H1 (cell line): ENCODE results near the gene U2AF1L4. TPM values are rescaled to one million over a fixed set of nuclear protein-coding genes. Genes with fewer than 3 reads are reported as not detected.

Source experiments
- CTCF ChIA-PET: fragments of 300-600 bp; sonication (Branson Sonifier 250); formaldehyde crosslinking; loops from one replicate; lab custom pipeline; 2021; ENCODE audit not compliant: partially characterized antibody; lab: Charles Lee
- POLR2A ChIA-PET: fragments of 300-600 bp; sonication (Branson Sonifier 250); formaldehyde crosslinking; loops from one replicate; lab custom pipeline; 2021; ENCODE audit warnings: inconsistent platforms; ENCODE audit not compliant: partially characterized antibody; lab: Charles Lee
- DNase-seq, 2 experiments: peaks; one replicate each; pipeline versions ENCODE4 v3.0.0 to v3.0.0-alpha.2; 2010 to 2022; ENCODE audit warnings: low spot score in 2 of 2, low read depth in 1 of 2, mixed read lengths in 1 of 2
- FAIRE-seq: peaks from 2 replicates; lab custom pipeline; 2011; peaks lifted over from hg19 to GRCh38; lab: Jason Lieb, UNC
- H2AFZ ChIP-seq: 2 replicates; pipeline ENCODE4 v1.8.1; 2012; ENCODE audit warnings: low read length, inconsistent platforms
- H2AK5ac ChIP-seq: 2 replicates; pipeline ENCODE4 v1.6.1; 2013; ENCODE audit warnings: low read depth, low read length
- H2BK120ac ChIP-seq: replicated peaks from 2 replicates; pipeline ENCODE3; 2013; ENCODE audit warnings: low read depth, low read length, inconsistent platforms
- H2BK12ac ChIP-seq: 2 replicates; pipeline ENCODE4 v1.6.1; 2013; ENCODE audit warnings: low read depth, low read length
- H2BK15ac ChIP-seq: 2 replicates; pipeline ENCODE4 v1.6.1; 2013; ENCODE audit warnings: low read length
- H2BK20ac ChIP-seq: 2 replicates; pipeline ENCODE4 v1.6.1; 2013; ENCODE audit warnings: low read length
- H2BK5ac ChIP-seq: 2 replicates; pipeline ENCODE4 v1.6.1; 2013; ENCODE audit warnings: low read depth, low read length
- H3K14ac ChIP-seq: 2 replicates; pipeline ENCODE4 v1.6.1; 2013; ENCODE audit warnings: inconsistent platforms; ENCODE audit not compliant: insufficient read length
- H3K18ac ChIP-seq: 2 replicates; pipeline ENCODE4 v1.6.1; 2013; ENCODE audit warnings: low read length; ENCODE audit errors: extremely low read depth
- H3K23ac ChIP-seq: 2 replicates; pipeline ENCODE4 v1.6.1; 2013; ENCODE audit warnings: inconsistent platforms; ENCODE audit not compliant: insufficient read length
- H3K23me2 ChIP-seq: 2 replicates; pipeline ENCODE4 v1.6.1; 2013; ENCODE audit warnings: low read depth, low read length
- H3K27ac ChIP-seq: 2 replicates; pipeline ENCODE4 v1.6.1; 2011; ENCODE audit warnings: low read depth, low read length, inconsistent platforms
- H3K27me3 ChIP-seq, 4 experiments: replicated peaks in 1 of 4; 1 replicate in 1 of 4; 2 replicates in 3 of 4; pipeline versions ENCODE4 v1.6.1 to v1.8.1; 2011 to 2013; ENCODE audit warnings: low read length in 3 of 4, mild to moderate bottlenecking in 3 of 4, inconsistent platforms in 2 of 4, mixed read lengths in 2 of 4, moderate library complexity in 1 of 4; ENCODE audit not compliant: control insufficient read depth in 3 of 4, insufficient read depth in 3 of 4; ENCODE audit errors: extremely low read depth in 1 of 4
- H3K36me3 ChIP-seq, 4 experiments: 2 replicates each; pipeline versions ENCODE4 v1.6.1 to v1.8.1; 2011 to 2013; ENCODE audit warnings: mild to moderate bottlenecking in 4 of 4, low read length in 3 of 4, moderate library complexity in 2 of 4, control low read depth in 1 of 4, inconsistent platforms in 1 of 4; ENCODE audit not compliant: insufficient read depth in 4 of 4, control insufficient read depth in 2 of 4
- H3K4ac ChIP-seq: replicated peaks from 2 replicates; pipeline ENCODE3; 2013; ENCODE audit warnings: low read length, low read depth, mixed read lengths, inconsistent platforms; ENCODE audit not compliant: insufficient read length
- H3K4me1 ChIP-seq, 4 experiments: replicated peaks in 1 of 4; 1 replicate in 1 of 4; 2 replicates in 3 of 4; pipeline versions ENCODE4 v1.6.1 to v1.8.1; 2011 to 2013; ENCODE audit warnings: low read length in 3 of 4, inconsistent platforms in 2 of 4, mixed read lengths in 1 of 4; ENCODE audit not compliant: insufficient read depth in 4 of 4, control insufficient read depth in 3 of 4
- H3K4me2 ChIP-seq, 2 experiments: 2 replicates each; pipeline versions ENCODE4 v1.6.1 to v1.8.1; 2011 to 2013; ENCODE audit warnings: low read depth in 2 of 2, low read length in 2 of 2, control low read depth in 1 of 2, inconsistent platforms in 1 of 2, mild to moderate bottlenecking in 1 of 2; ENCODE audit not compliant: insufficient read depth in 1 of 2
- H3K4me3 ChIP-seq, 4 experiments: fragments of 200-600, 300-600 bp in 1 of 4; sonication (generic), shearing (Covaris generic), sonication (Bioruptor Twin) in 1 of 4; 2 replicates each; pipeline versions ENCODE4 v1.5.1 to v1.8.1; 2011 to 2016; ENCODE audit warnings: low read length in 4 of 4, low read depth in 3 of 4, control low read depth in 2 of 4, inconsistent platforms in 2 of 4, mild to moderate bottlenecking in 2 of 4, mixed read lengths in 1 of 4, moderate library complexity in 1 of 4; ENCODE audit not compliant: insufficient read depth in 2 of 4; ENCODE audit errors: extremely low read depth in 1 of 4
- H3K56ac ChIP-seq: replicated peaks from 2 replicates; pipeline ENCODE3; 2013; ENCODE audit warnings: low read depth, mild to moderate bottlenecking, mixed read lengths, low read length, inconsistent platforms; ENCODE audit not compliant: insufficient read length
- H3K79me1 ChIP-seq: 2 replicates; pipeline ENCODE4 v1.6.1; 2013; ENCODE audit warnings: low read depth, low read length, control low read depth
- H3K79me2 ChIP-seq, 2 experiments: 2 replicates each; pipeline versions ENCODE4 v1.6.1 to v1.8.1; 2012 to 2013; ENCODE audit warnings: low read length in 2 of 2, mild to moderate bottlenecking in 2 of 2, inconsistent platforms in 1 of 2; ENCODE audit not compliant: insufficient read depth in 2 of 2, control insufficient read depth in 1 of 2
- H3K9ac ChIP-seq, 4 experiments: replicated peaks in 1 of 4; 1 replicate in 1 of 4; 2 replicates in 3 of 4; pipeline versions ENCODE4 v1.6.1 to v1.8.1; 2011 to 2013; ENCODE audit warnings: low read depth in 3 of 4, low read length in 3 of 4, control low read depth in 2 of 4, mild to moderate bottlenecking in 2 of 4, moderate library complexity in 2 of 4, inconsistent platforms in 1 of 4; ENCODE audit errors: extremely low read depth in 1 of 4
- H3K9me3 ChIP-seq, 2 experiments: 2 replicates each; pipeline versions ENCODE4 v1.6.1 to v1.8.1; 2012 to 2013; ENCODE audit warnings: mild to moderate bottlenecking in 2 of 2, moderate library complexity in 2 of 2, control low read depth in 1 of 2, inconsistent platforms in 1 of 2, low read depth in 1 of 2, low read length in 1 of 2, mixed read lengths in 1 of 2; ENCODE audit not compliant: insufficient read depth in 2 of 2
- H4K20me1 ChIP-seq, 2 experiments: replicated peaks in 1 of 2; 2 replicates each; pipeline versions ENCODE3 to v1.8.1; 2011 to 2013; ENCODE audit warnings: inconsistent platforms in 2 of 2, low read length in 2 of 2, mild to moderate bottlenecking in 1 of 2; ENCODE audit not compliant: insufficient read depth in 2 of 2, control insufficient read depth in 1 of 2
- H4K5ac ChIP-seq: 2 replicates; pipeline ENCODE4 v1.6.1; 2013; ENCODE audit warnings: low read length, low read depth, mixed read lengths, inconsistent platforms; ENCODE audit not compliant: insufficient read length
- H4K8ac ChIP-seq: 2 replicates; pipeline ENCODE4 v1.8.0; 2013; ENCODE audit warnings: mild to moderate bottlenecking, moderate library complexity, low read length, inconsistent platforms; ENCODE audit not compliant: insufficient read depth; ENCODE audit errors: extremely low read depth
- H4K91ac ChIP-seq: replicated peaks from 2 replicates; pipeline ENCODE3; 2013; ENCODE audit warnings: low read length, mixed read lengths, inconsistent platforms; ENCODE audit not compliant: insufficient read length
- BRCA1 ChIP-seq: IDR thresholded peaks from 2 replicates; pipeline ENCODE4 v1.6.1; 2012; ENCODE audit warnings: low read depth, low read length, improper control_type of control experiment
- CBX5 ChIP-seq: fragments of 300-800, 300-1000 bp; sonication (generic); IDR thresholded peaks from 2 replicates; pipeline ENCODE4 v1.7.1; 2016; ENCODE audit warnings: antibody characterized with exemption, low read length, low read depth
- CREB1 ChIP-seq: IDR thresholded peaks from 2 replicates; pipeline ENCODE4 v1.6.1; 2012; ENCODE audit warnings: inconsistent platforms
- GTF2F1 ChIP-seq: IDR thresholded peaks from 2 replicates; pipeline ENCODE4 v1.6.1; 2012; ENCODE audit warnings: low read depth, low read length, improper control_type of control experiment, borderline replicate concordance
- HDAC6 ChIP-seq: IDR thresholded peaks from one replicate; pipeline ENCODE4 v1.7.1; 2012; ENCODE audit warnings: low read depth, mild to moderate bottlenecking, inconsistent platforms, low read length, moderate library complexity
- PHF8 ChIP-seq: fragments of 200-600 bp; sonication (generic); conservative IDR thresholded peaks from 2 replicates; pipeline ENCODE4 v1.7.1; 2012; ENCODE audit warnings: low read depth, mild to moderate bottlenecking, inconsistent platforms, low read length, moderate library complexity
- POLR2A ChIP-seq, 2 experiments: IDR thresholded peaks; 1 replicate in 1 of 2; 2 replicates in 1 of 2; pipeline ENCODE4 v1.6.1; 2011; ENCODE audit warnings: low read depth in 2 of 2, low read length in 2 of 2, mild to moderate bottlenecking in 2 of 2; ENCODE audit errors: control extremely low read depth in 1 of 2
- POLR2AphosphoS5 ChIP-seq: IDR thresholded peaks from 2 replicates; pipeline ENCODE4 v1.6.1; 2011; ENCODE audit warnings: low read depth, low read length
- POU5F1 ChIP-seq: IDR thresholded peaks from 2 replicates; pipeline ENCODE4 v1.6.1; 2011; ENCODE audit warnings: low read depth, mild to moderate bottlenecking, low read length, moderate library complexity
- SIX5 ChIP-seq: IDR thresholded peaks from 2 replicates; pipeline ENCODE4 v1.6.1; 2011; ENCODE audit warnings: mild to moderate bottlenecking, low read depth, low read length
- WGBS, 2 experiments: shearing (Covaris generic) in 1 of 2; methylation state at CpG; one replicate each; pipeline versions ENCODE4 v1.1.6 to v1.1.7; 2013 to 2015; ENCODE audit warnings: low lambda C conversion rate in 2 of 2, mixed read lengths in 2 of 2, inconsistent platforms in 1 of 2, low coverage in 1 of 2, missing lambda C conversion rate in 1 of 2; ENCODE audit not compliant: insufficient replicate concordance in 2 of 2, insufficient coverage in 1 of 2, insufficient read length in 1 of 2; ENCODE audit errors: extremely low coverage in 1 of 2, missing lambda C conversion rate in 1 of 2; 5-methylcytosine and 5-hydroxymethylcytosine counted together
- polyA plus RNA-seq, 7 experiments: library from polyadenylated mRNA; depleted of rRNA in 3 of 7; stranded (reverse) in 5 of 7; unstranded in 2 of 7; fragments of >200 nt in 5 of 7; fragments of 200-250 nt in 2 of 7; gene quantifications; 1 replicate in 5 of 7; 2 replicates in 1 of 7; 4 replicates in 1 of 7; pipeline versions ENCODE4 v1.2.1 to v1.2.3, GENCODE V29; 2011 to 2013; ENCODE audit warnings: missing spikeins in 2 of 7, mixed read lengths in 2 of 7
- total RNA-seq: library from RNA; stranded (reverse); fragmentation: NEBNext Ultra II Directional; extraction: Animal tissue kit (Norgen Biotek cat#: 25700); gene quantifications from 2 replicates; pipeline ENCODE4 v1.2.1, GENCODE V29; 2021

U2AF1L4 gene
- total and polyA plus RNA-seq, 2 of the 8 experiments (the other 6 are each of a cell fraction or from before 2014, with no cell fraction given): 15.1 to 32.7 TPM

- no peak overlapping the region for H3K18ac ChIP-seq
- H2AK5ac ChIP-seq: no peak overlapping the region
- no peak overlapping the region for H3K9ac ChIP-seq
- peaks cover 4% of the 10 kb centered on the region for H3K79me1 ChIP-seq
- H3K9me3 ChIP-seq: no peaks in the 10 kb centered on the region
- DNase-seq: no peak
- H2BK20ac ChIP-seq: no peak overlapping the region
- H3K4me3 ChIP-seq: no peak overlapping the region
- no peak overlapping the region for H3K4ac ChIP-seq
- H3K27ac ChIP-seq: no peak overlapping the region
- no peak overlapping the region for H4K5ac ChIP-seq
- H2AFZ ChIP-seq: no peak overlapping the region
- peaks cover 0 to 18% (median 11%) of the 10 kb centered on the region in 4 experiments; a peak in 5 of 7 replicates for H3K4me1 ChIP-seq
- no peak overlapping the region for H4K91ac ChIP-seq
- H4K20me1 ChIP-seq: peaks cover 0 to 6% of the 10 kb centered on the region in 2 experiments
- H3K14ac ChIP-seq: no peak overlapping the region
- peaks cover 0 to 17% (median 11%) of the 10 kb centered on the region in 4 experiments; a peak in 5 of 7 replicates for H3K27me3 ChIP-seq
- CTCF ChIA-PET: interaction anchor here (0.6 to 1.9 kb wide), 2 partner anchors 59 to 1571 kb away, joined by 3 to 5 read pairs; no protein-coding TSS in a partner anchor
- no peak overlapping the region for H4K8ac ChIP-seq
- peaks cover 2 to 16% (median 4%) of the 10 kb centered on the region in 4 experiments; a peak in 5 of 8 replicates for H3K36me3 ChIP-seq
- H2BK15ac ChIP-seq: no peak overlapping the region
- no peak overlapping the region for H3K23ac ChIP-seq
- FAIRE-seq: no peak
- H2BK120ac ChIP-seq: no peak overlapping the region
- H2BK5ac ChIP-seq: no peak overlapping the region
- peaks cover 0 to 6% of the 10 kb centered on the region in 2 experiments; a peak in 2 of 4 replicates for H3K79me2 ChIP-seq
- H3K4me2 ChIP-seq: no peak overlapping the region; a peak in 1 of 4 replicates
- POLR2A ChIA-PET: interaction anchor here (0.7 to 1.4 kb wide), 4 partner anchors 11 to 117 kb away, joined by 3 read pairs; partner anchors contain the start of gene LIN37
- H3K23me2 ChIP-seq: peaks cover 16% of the 10 kb centered on the region; the same call in 1 of the 2 replicates
- no peak overlapping the region for H3K56ac ChIP-seq
- no peak overlapping the region for H2BK12ac ChIP-seq
- TF ChIP-seq CBX5 (no peak), SIX5 (no peak), BRCA1 (no peak), GTF2F1 (no peak), CREB1 (no peak), POLR2AphosphoS5 (no peak), POLR2A (IDR thresholded peaks at IDR 0.05; ENCODE audit: control extremely low read depth in 1 of 2, low read depth in 2 of 2, low read length in 2 of 2) (no peak), POU5F1 (no peak), PHF8 (no peak), HDAC6 (no peak)
- TF ChIP-seq, all 59 proteins: peak for 0
- 100% methylated on average over 2 of the region's 2 CpGs; no CpG with 5 or more reads in 1 of the 2 experiments for WGBS, 2 experiments
Measured at GRCh38 chr19:35759697-35760096, 14.5 kb upstream of the U2AF1L4 start.
